T follicular helper cell (primary cell): ENCODE results near the gene MRPL38.
A peak's percentile ranks its signal among the peaks of the same experiment; 100 is the strongest.

Experiments used
- DNase-seq: peaks from one replicate; pipeline ENCODE4 v3.0.0-alpha.2; 2020; ENCODE audit warnings: low read depth
- total RNA-seq, 2 experiments: gene quantifications; one replicate each; lab custom pipeline; 2026; lab: John Stamatoyannopoulos, UW

The MRPL38 gene
- 4.7 to 7.1 reads per million in 2 experiments for total RNA-seq

DNA sequence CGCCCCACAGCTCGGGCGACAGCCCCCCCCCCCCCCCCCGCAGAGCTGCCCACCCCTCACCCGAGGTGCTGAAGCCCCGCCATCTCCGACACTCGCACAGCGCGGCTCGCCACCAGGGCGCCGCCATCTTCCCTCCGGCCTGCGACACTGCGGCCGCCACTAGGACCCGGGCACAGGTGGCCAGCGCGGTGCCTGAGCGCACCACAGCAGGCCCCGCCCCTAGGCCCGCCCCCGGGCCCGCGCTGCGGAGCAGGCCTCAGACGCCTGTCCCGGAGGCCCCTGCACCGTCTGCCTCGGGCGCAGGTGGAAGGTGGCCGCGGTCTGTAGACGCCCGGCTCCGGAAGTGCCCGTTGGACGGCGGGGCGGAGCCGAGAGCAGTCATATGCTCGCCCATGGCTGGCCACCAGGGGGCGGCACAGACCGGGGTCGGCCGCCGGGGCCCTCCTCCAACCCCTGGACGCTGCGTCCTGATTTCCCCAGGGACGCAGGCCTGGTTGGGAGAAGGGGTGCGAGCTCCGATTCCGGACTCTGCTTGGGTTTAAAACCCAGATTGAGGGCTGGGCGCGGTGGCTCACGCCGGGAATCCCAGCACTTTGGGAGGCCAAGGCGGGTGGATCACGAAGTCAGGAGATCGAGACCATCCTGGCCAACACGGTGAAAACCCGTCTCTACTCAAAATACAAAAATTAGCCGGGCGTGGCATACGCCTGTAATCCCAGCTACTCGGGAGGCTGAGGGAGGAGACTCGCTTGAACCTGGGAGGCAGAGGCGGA, at the start of gene MRPL38:
Gene MRPL38 (minus strand): TSS at position 136 of the 773 bp plus-strand sequence. CDS start 9 bp downstream, at position 127.
- DNase-seq: peak; percentile 81

DNA sequence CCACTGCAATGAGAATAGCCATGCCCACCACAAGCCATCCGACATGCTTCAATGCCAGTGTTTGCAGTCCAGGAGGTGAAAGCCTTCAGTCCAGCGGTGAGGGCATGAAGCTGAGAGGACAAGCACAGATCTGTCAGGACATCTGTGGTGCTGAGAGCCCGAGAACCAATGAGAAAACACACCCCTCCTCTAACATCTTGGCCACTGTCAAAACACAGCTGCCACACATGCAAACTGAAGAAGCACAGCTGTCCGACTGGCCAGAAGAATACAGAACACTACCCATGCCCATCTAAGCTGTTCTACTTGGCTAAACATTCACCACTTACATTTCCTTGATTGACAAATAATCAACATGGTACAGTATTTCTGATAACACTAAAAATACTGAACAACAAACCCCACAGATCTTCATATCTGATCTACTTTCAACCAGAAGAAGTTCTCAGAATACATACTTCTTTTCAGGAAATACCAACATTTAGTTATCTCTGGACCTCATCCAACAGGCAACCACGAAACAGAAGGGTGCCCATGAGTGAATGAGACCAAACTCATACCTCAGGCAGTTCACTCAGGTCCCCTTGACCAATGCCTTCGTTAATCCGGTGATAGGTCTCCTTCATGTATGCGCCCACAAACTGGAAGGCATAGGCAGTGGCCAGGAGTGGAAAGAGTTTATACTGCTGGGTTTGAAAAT, 46.3 kb upstream of the MRPL38 start:
- DNase-seq: no peak

DNA sequence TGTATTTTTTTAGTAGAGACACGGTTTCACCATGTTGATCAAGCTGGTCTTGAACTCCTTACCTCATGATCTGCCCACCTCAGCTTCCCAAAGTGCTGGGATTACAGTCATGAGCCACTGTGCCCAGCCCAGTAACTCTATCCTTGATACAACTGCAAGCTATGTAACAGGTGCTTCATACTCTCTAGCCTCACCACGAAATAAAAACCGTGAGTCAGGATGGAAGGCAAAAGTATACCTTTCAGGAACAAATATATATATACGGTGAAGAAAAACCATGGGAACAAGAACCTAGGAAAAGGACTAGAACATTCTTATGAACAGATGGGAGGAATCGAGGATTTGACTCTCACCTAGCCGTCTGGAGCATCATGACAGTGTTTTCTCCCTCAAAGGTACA, 45.7 kb upstream of the MRPL38 start:
- DNase-seq: no peak

DNA sequence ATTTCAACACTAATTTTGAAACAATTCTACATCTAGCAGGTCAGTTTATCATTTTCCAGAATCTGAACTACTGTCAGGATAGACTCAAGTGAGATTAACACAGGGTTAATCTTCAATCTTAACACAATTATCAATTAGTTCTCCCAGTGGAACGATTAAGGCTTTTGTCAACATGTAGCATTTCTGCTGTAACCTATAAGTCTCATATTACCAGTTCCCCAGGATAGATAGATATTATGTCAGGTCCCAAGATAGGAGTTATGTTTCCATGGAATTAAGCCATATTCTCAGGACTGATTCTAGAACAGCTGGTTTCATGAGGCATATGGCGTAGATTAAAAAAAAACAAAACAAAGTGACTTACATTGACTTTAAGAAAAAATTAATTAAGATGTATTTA, 40.5 kb upstream of the MRPL38 start:
- no peak for DNase-seq

DNA sequence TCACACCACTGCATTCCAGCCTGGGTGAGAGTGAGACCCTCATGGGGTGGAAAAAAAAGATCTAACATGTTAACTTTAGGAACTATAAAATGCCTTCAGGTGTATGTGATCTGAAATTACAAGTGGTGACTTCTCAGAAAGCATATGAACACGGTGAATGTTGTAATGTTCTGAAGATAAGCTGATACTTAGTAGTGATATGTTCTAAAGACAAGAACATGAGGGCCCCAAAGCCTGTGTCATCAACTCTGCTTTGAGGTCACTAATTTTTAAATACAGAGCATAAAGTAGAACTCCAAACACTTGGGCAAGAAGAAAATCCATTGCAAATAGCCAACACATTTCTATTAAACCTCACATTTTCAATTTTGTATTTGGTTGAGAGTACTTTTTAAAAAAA, 38.8 kb upstream of the MRPL38 start:
- no peak for DNase-seq

DNA sequence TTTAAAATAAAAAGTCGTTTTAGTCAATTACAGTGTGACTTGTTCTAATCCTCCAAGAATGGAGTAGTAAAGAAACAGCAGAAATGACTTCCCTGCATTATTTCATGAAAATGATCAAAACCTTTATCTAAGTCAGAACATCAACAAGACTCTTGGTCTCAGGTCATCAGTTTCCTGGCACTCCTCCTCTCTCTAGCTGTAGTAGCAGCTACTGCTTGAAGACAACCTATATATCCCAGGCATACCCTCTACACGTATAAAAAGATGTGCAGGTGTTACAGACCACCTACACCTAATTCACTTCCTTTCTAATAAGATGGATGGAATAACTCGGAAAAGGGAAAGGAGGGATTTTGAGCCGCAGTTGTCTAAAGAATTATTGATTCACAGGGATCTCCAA, 37.8 kb upstream of the MRPL38 start:
- DNase-seq: no peak

DNA sequence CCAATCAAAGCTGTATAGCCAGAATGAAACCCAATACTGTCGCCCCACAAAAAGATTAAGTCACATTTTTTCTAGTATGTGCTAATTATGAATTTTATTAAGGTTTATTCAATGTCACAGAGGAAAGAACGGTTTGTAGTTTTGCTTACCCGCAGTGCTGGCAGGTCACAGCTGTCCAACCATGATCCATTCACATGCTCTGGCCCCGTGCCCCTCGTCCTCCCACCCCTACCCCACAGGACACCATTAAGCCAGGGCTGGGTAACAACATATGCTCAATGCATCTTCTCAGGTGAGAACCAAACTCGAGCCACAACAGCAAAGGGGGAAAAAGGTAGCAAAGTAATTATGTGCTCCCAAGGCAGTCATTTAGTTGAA, 36.7 kb upstream of the MRPL38 start:
- no peak for DNase-seq

DNA sequence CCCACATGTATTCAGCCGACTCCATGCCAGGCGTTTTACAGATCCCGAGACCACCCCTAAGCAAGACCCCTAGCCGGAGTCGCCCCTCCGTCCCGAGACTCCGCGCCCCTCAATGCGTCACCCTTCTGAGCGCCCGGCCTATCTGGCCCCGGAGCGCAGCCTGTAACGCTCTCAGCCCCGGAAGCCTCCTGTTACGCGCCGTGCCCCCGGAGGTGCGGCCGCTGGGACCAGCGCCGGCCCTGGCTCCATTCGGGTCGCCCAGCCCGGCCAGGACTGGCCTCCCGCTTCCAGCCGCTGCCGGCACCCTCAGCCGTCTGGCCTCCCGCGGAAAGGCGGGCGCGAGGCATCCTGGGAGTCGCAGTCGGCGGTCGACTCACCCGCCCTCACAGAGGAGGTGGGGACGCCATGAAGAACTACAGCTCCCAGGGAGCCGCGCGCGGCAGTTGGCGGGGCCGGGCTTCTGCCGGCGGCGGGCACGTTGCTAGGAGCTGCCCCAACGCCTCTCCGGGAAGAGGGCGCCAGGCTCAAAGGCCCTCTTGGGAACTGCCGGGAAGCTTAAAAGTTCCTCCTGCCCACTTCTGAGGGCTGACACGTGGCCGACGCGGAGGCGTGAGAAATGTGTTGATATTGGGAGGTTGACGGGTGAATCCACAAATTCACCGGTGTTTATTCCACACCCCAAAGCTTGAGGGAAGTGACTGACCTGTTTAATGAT, 36.2 kb upstream of the MRPL38 start, which contains the start of gene FBF1:
Gene FBF1 (minus strand): TSS at position 316 of the 715 bp plus-strand sequence. CDS start 2,893 bp downstream, outside the sequence.
- DNase-seq: peak; percentile 85

DNA sequence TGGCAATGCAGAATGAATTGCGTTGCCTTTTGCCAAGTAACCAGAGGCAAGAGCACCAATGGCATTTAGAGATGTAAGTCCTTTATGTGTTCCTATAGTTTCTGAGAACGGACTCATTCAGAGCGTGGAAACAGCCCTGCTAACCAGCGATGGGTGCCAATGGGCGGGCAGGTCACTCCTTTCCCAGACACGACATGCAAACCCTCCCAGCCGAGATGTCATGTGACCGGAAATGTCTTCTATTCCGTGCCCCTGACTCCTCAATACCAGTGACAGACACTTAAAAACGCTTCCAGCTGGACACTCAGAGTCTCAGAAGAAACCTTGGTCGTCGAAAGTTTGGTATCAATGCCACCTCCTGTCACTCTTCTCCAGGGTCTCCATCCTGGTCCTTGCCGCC, 33.0 kb upstream of the MRPL38 start:
- DNase-seq: no peak

DNA sequence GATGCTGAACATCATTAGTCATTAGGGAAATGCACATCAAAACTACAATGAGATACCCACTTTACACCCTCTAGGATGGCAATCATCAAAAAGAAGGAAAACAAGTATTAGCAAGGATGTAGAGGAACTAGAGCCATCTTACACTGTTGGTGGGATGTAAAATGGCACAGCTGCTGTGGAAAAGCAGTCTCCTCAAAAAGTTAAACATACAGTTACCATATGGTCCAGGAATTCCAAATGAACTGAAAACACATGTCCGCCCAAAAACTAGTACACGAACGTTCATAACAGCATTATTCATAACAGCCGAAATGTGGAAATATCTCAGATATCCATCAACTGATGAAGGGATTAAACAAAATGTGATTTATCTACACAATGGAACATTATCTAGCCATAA, 29.1 kb upstream of the MRPL38 start:
- DNase-seq: no peak

DNA sequence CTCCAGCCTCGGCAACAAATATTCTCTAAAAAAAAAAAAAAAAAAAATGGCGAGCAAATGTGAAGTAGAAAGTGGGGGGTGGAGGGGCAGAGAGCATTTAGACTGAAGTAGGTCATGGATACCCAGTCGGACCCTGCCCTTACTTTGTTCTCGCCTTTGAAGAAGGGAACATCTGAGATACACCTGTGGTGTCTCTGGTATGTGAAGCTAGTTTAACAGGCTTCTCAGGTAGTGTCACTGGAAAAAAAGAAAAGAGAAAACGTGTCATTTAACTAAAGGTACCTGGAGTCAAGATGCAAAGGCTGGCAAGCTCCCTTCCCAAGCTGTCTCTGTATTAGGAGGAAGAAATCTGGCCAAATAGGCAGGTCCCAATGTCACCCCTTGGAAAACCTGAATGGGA, 28.2 kb upstream of the MRPL38 start:
- no peak for DNase-seq

DNA sequence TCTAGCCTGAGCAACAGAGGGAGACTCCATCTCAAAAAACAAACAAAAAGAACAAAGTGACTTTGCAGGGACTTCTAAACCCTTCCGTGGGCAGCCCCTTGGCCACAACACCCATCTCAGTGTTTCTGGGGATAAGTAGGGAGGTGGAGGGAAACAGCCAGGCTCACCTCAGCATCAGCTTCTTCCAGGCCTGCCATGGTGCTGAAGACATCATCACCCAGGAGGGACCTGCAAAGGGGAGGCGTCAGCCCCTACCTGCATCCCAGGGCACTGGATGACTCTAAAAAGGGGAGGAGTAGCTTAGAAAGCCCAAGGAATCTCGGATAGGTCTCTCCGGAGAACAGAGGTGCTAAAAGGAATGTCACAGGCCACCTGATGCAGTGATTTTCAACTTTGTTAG, 26.4 kb upstream of the MRPL38 start:
- no peak for DNase-seq

DNA sequence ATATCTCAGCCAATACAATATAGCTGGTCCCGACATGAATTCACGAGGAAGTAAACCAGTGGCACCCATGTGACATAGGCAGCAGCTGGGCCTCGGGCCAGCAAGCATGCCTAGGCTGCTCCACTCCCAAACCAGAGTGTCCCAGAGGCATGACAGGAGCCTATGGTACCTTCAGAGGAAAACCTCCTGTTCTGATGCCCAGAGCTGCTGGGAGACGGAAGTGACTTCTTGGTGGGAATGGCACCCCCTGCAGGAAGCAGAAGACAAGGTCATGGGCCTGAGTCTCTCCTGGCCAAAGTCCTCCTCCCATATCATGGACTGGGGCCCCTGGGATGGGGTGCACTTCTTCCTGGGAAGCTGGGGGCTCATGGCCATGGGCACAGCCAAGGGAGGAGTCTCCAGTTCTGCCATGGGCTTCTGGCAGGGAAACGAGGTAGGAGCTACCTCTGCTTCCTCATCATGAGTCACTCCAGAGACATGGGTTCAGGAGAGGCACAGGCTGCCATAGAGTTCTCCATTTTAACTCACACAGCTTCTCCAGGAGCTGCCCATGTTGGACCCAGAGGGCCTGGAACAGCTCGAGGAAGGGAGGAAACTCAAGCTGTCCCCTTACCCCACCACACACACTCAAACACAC, 22.7 kb upstream of the MRPL38 start:
- no peak for DNase-seq

DNA sequence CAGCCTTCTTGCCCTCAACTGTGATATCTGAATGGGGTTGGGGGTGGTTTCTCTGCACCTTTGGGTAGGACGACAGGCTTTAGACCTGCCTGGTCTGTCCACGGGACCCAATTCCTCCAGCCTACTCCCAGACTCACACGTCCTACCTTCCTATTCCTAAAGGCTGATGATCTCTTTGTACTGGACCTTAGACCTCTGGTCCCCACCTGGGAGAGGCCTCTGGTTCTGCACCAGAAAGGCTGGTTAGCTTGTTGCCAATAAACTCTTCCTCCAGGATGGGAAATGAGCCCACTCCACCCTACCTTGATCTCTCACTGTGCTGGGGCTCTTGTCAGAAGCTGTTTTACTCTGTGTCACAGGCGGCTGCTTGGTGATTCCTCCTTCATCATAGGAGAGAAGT, 21.8 kb upstream of the MRPL38 start:
- DNase-seq: no peak

DNA sequence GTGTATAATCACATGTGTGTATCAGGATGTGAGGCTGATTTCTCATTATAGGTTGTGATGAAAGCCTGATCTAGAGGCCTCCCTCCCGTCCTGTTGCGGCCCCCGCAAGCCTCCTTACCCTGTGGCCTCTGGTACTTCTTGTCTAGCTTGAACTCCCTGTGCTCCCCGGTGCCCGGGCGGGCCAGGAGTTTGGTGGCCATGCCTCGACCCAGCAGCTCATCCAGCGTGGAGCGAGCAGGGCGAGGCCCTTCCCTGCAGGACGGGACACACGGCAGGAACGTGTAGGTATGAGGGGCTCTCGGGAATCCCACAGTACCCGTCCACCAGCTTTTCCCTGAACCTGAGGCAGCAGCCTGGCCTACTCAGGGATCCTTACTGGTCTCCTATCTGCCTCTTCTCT, 21.2 kb upstream of the MRPL38 start:
- DNase-seq: no peak

DNA sequence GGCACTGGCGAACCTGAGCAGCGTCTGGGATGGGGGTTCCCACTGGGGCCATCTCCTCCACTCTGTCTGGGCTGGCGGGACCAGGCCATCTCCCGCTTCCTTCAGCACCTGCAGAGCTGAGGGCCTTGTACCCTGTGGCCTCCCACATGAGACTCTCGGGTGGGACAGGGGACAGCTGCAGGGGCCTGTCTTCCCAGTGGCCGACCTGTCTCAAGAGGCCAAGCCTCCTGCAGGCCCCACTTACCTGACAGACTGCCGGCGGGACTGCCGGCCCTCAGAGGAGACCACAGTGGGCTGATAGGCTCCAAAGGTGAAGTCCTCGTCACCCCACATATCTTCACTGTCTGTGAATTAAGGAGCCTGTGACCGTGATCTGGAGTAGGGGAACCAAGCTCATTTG, 20.4 kb upstream of the MRPL38 start:
- no peak for DNase-seq

DNA sequence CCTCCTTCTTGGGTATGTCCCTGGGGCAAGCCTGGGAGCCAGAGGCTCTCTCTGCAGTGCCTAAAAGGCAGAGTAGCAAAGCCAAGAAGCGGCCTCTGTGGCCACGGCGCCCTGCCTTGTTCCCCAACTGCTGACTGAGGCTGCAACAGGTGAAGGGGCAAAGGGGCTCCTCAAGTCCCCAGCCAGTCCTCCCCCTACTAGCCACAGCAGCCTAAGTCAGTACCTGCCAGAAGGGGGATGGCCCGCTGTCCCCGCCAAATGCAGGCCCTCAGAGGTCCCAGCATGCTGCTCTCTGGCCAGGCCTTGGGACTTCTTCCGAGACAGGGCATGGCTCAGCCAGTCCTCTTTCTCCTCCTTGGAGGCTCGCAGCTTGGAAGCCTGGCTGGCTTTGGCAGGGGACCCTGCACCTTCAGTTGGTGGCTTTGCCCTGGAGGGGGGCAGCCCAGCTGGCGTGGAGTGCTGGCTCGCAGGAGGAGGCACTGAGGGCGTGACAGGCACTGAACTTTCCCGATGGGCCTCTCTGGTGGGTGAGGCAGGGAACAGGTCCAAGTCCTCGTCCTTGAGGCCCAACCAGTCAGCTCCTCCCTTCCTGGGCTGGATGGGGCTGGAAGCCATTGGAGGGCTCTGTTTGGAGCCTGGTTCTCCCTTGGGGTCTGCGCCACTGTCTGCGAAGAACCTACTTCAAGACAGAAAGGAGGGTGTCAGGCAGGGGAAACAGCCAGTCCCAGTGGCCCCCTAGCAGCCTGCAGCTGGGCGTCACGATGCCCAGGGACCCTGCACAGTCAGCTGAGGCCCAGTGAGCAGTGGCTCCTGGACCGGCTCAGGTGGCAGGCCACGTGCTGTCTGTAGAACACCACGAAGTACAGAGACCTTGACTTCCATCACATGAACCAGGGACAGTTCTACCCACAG, 18.5 kb upstream of the MRPL38 start:
- no peak for DNase-seq

DNA sequence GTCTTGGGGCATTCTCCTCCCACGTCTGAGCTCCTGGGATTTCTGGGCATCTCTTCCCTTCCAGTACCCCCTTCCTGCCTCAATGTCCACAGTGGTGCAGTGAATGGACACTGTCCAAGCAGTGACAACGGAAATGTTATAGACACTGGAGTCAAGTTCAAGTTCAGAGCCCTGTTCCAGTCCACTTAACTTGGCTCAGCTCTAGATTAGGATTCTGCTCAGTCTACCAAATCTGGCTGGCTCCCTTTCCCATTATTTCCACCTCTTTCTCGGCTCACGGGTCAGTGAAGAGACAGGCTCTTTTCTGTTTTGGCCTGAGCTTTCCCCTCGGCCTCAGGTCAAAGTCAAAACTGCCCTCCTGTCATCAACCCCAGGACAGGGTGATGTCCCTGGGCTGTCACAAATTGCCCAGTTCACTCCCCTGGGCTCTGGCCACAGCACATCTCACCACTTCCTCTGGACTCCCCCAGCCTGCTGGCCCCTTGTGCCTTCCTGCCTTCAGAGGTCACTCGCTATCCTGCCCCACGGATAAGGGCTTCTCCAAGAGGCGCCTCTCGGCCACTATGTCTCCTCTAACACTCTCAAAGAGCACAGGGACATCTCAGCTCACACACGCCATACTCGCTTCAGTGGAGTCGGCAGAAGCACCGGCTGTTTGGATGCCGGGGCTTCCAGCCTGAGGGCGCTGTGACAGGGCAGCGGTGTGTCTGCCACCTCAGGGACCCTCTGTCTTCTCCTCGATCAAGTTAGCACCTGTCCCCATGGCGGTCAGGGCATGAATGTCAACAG, 17.7 kb upstream of the MRPL38 start:
- no peak for DNase-seq

DNA sequence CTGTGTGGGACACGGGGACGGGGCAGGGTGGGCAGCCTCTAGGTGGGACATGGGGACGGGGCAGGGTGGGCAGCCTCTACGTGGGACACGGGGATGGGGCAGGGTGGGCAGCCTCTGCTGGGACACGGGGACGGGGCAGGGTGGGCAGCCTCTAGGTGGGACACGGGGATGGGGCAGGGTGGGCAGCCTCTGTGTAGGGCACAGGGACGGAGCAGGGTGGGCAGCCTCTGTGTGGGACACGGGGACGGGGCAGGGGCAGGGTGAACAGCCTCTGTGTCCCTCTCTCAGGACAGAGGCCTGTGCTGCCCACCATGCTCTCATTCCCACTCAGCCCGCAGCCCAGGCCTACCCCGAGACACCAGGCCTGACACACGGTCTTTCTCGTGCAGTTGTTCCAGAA, 16.9 kb upstream of the MRPL38 start:
- no peak for DNase-seq

DNA sequence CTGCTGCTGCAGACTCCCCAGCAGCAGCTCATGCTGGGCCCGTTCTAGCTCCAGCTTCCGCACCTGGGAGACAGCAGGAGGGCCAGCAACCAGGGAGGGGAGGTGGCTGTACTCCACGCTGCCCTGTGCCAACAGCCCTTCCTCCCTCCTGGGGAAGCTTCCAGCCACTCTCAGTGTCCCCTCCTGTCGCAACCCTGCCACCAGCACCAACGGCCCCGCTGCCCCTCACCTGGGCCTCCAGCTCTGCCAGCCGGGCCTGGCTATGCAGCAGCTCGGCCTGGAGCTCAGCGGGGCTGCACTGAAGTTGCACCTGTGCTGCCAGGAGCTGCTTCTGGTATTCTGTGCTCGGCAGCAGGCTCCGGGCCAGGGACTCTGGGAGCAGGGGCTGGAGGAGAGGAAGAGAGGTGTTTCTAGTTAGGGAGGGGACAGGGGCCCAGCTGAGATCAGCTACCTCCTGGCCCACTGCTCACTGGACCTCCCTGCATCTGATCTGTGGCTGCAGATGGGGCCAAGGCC, 15.4 kb upstream of the MRPL38 start:
- no peak for DNase-seq
